HepG2 (cell line): ENCODE measurements around the gene ARL15.

Source experiments
- KAT7 ChIP-seq: IDR thresholded peaks from 2 replicates; pipeline ENCODE4 v1.6.1; 2018; ENCODE audit warnings: borderline replicate concordance, missing compliant biosample characterization
- TFDP1 ChIP-seq: IDR thresholded peaks from 2 replicates; pipeline ENCODE4 v1.6.1; 2016; ENCODE audit warnings: missing compliant biosample characterization, missing genetic modification reagents, borderline replicate concordance
- ZNF30 ChIP-seq: sonication (generic); formaldehyde crosslinking; IDR thresholded peaks from 2 replicates; pipeline ENCODE4 v1.5.0; 2020; ENCODE audit warnings: mild to moderate bottlenecking, missing genetic modification reagents

GRCh38 chr5:54177058-54177457 lies 133.3 kb downstream of the ARL15 start:
- TF ChIP-seq KAT7: no peak
- TF ChIP-seq TFDP1 (CRISPR knock-in tag): no peak
- no peak for TF ChIP-seq ZNF30 (CRISPR knock-in tag)
